Liver (tissue), 9 donors: ENCODE results near the gene HIVEP2. TPM values are rescaled to one million over a fixed set of nuclear protein-coding genes. Genes with fewer than 3 reads are reported as not detected.

Experiments used
- DNase-seq: peaks from one replicate; pipeline ENCODE4 v3.0.0-alpha.2; 2017; ENCODE audit warnings: low spot score
- H3K27ac ChIP-seq, 2 donors: one replicate each; pipeline ENCODE4 v1.7.0; 2013; ENCODE audit warnings: inconsistent platforms in 2 of 2, low read length in 2 of 2, control low read depth in 1 of 2, low read depth in 1 of 2, mild to moderate bottlenecking in 1 of 2
- H3K27me3 ChIP-seq, 4 donors: one replicate each; pipeline versions ENCODE4 v1.6.1 to v1.7.0; 2013; ENCODE audit warnings: low read length in 3 of 4, inconsistent platforms in 1 of 4, mild to moderate bottlenecking in 1 of 4, moderate library complexity in 1 of 4; ENCODE audit not compliant: control insufficient read depth in 4 of 4, insufficient read depth in 4 of 4
- H3K36me3 ChIP-seq, 4 donors: one replicate each; pipeline versions ENCODE4 v1.6.1 to v1.7.0; 2013; ENCODE audit warnings: low read length in 3 of 4, mild to moderate bottlenecking in 3 of 4, low read depth in 1 of 4, moderate library complexity in 1 of 4; ENCODE audit not compliant: control insufficient read depth in 4 of 4, insufficient read depth in 3 of 4
- H3K4me1 ChIP-seq, 4 donors: one replicate each; pipeline versions ENCODE4 v1.6.1 to v1.7.0; 2013; ENCODE audit warnings: low read length in 3 of 4, mild to moderate bottlenecking in 3 of 4, moderate library complexity in 1 of 4; ENCODE audit not compliant: control insufficient read depth in 4 of 4, insufficient read depth in 4 of 4
- H3K4me3 ChIP-seq, 3 donors: one replicate each; pipeline versions ENCODE4 v1.6.1 to v1.7.0; 2013; ENCODE audit warnings: low read length in 3 of 3, control low read depth in 1 of 3, low read depth in 1 of 3, mild to moderate bottlenecking in 1 of 3
- H3K9ac ChIP-seq, 2 donors: one replicate each; pipeline ENCODE4 v1.7.0; 2013; ENCODE audit warnings: low read length in 2 of 2, mild to moderate bottlenecking in 2 of 2, moderate library complexity in 2 of 2, control low read depth in 1 of 2, low read depth in 1 of 2
- H3K9me3 ChIP-seq, 4 donors: one replicate each; pipeline versions ENCODE4 v1.6.1 to v1.7.0; 2013; ENCODE audit warnings: low read length in 3 of 4; ENCODE audit not compliant: control insufficient read depth in 4 of 4
- EGR1 ChIP-seq, 2 donors: IDR thresholded peaks; 2 replicates each; pipeline ENCODE4 v1.6.1; 2016 to 2018; ENCODE audit warnings: antibody characterized with exemption in 2 of 2, low read depth in 2 of 2
- FOXA1 ChIP-seq: IDR thresholded peaks from 2 replicates; pipeline ENCODE4 v1.6.1; 2016; ENCODE audit warnings: antibody characterized with exemption
- FOXA2 ChIP-seq: IDR thresholded peaks from 2 replicates; pipeline ENCODE4 v1.6.1; 2016; ENCODE audit warnings: antibody characterized with exemption
- GABPA ChIP-seq, 2 donors: IDR thresholded peaks in 1 of 2; conservative IDR thresholded peaks in 1 of 2; 2 replicates each; pipeline ENCODE4 v1.6.1; 2016; ENCODE audit warnings: antibody characterized with exemption in 2 of 2, mild to moderate bottlenecking in 1 of 2, moderate library complexity in 1 of 2
- HNF4A ChIP-seq, 2 donors: conservative IDR thresholded peaks; 2 replicates each; pipeline ENCODE4 v1.6.1; 2016; ENCODE audit warnings: antibody characterized with exemption in 2 of 2, mild to moderate bottlenecking in 2 of 2
- HNF4G ChIP-seq: IDR thresholded peaks from 2 replicates; pipeline ENCODE4 v1.6.1; 2016; ENCODE audit warnings: antibody characterized with exemption
- JUND ChIP-seq, 2 donors: IDR thresholded peaks; 2 replicates each; pipeline ENCODE4 v1.6.1; 2016; ENCODE audit warnings: antibody characterized with exemption in 2 of 2
- RAD21 ChIP-seq, 2 donors: IDR thresholded peaks; 2 replicates each; pipeline ENCODE4 v1.6.1; 2016; ENCODE audit warnings: antibody characterized with exemption in 2 of 2, mild to moderate bottlenecking in 2 of 2
- RXRA ChIP-seq, 2 donors: IDR thresholded peaks; 2 replicates each; pipeline ENCODE4 v1.6.1; 2017 to 2018; ENCODE audit warnings: antibody characterized with exemption in 2 of 2, mild to moderate bottlenecking in 1 of 2
- SP1 ChIP-seq: IDR thresholded peaks from 2 replicates; pipeline ENCODE4 v1.6.1; 2018; ENCODE audit warnings: antibody characterized with exemption, mild to moderate bottlenecking
- TAF1 ChIP-seq: conservative IDR thresholded peaks from 2 replicates; pipeline ENCODE4 v1.6.1; 2016; ENCODE audit warnings: antibody characterized with exemption, mild to moderate bottlenecking
- YY1 ChIP-seq: IDR thresholded peaks from 2 replicates; pipeline ENCODE4 v1.6.1; 2016; ENCODE audit warnings: antibody characterized with exemption, mild to moderate bottlenecking
- WGBS: extraction: QIAGEN DNeasy Blood & Tissue Kit; methylation state at CpG from one replicate; pipeline ENCODE4 v1.1.7; 2013; 5-methylcytosine and 5-hydroxymethylcytosine counted together
- polyA plus RNA-seq, 2 donors: library from polyadenylated mRNA; stranded (reverse) in 1 of 2; unstranded in 1 of 2; fragments of 200-250 nt in 1 of 2; fragments of >200 nt in 1 of 2; fragmentation: Nextera tagmentation in 1 of 2; extraction: Ambion mirVana in 1 of 2; gene quantifications; one replicate each; pipeline versions ENCODE4 v1.2.1 to v1.2.3, GENCODE V29; 2013 to 2015
- total RNA-seq, 2 donors: library from RNA; depleted of rRNA; stranded (reverse); fragments of >200 nt; gene quantifications; one replicate each; pipeline ENCODE4 v1.2.3, GENCODE V29; 2014
- TF ChIP-seq, protein P1 (sequence below): IDR thresholded peaks from 2 replicates; pipeline ENCODE4 v1.6.1; 2016; ENCODE audit warnings: antibody characterized with exemption
- TF ChIP-seq, protein P2 (sequence below): fragments of 150-350 bp; IDR thresholded peaks from 2 replicates; pipeline ENCODE4 v1.5.1; 2017; ENCODE audit warnings: improper control_type of control experiment, low read depth, low read length; ENCODE audit not compliant: missing input control
- TF ChIP-seq, protein P3 (sequence below): IDR thresholded peaks from 2 replicates; pipeline ENCODE4 v1.6.1; 2016; ENCODE audit warnings: antibody characterized with exemption
- donor health status: healthy.
- donor health status: healthy.
- donor health status: healthy.
- donor health status: healthy.
- donor health status: healthy.

The HIVEP2 gene
- total and polyA plus RNA-seq, 4 donors: 0.82 to 6.6 (median 1.3) TPM

GRCh38 chr6:142932889-142933288 lies 12.1 kb downstream of the HIVEP2 start:
- Histone ChIP-seq H3K4me1 (peaks cover 7 to 22% (median 15%) of the 10 kb centered on the region in 4 donors), H3K36me3 (no peaks in the 10 kb centered on the region), H3K9me3 (no peaks in the 10 kb centered on the region), H3K27me3 (no peaks in the 10 kb centered on the region), H3K4me3 (no peak overlapping the region), H3K27ac (no peak overlapping the region), H3K9ac (no peak overlapping the region)
- no peak for TF ChIP-seq EGR1 (IDR thresholded peaks at IDR 0.05; ENCODE audit: low read depth in 2 of 2)
- no peak for TF ChIP-seq TAF1
- no peak for TF ChIP-seq HNF4A (conservative IDR thresholded peaks at IDR 0.05)
- TF ChIP-seq, protein P1, sequence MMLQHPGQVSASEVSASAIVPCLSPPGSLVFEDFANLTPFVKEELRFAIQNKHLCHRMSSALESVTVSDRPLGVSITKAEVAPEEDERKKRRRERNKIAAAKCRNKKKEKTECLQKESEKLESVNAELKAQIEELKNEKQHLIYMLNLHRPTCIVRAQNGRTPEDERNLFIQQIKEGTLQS: no peak
- no peak for TF ChIP-seq YY1
- TF ChIP-seq, protein P2, sequence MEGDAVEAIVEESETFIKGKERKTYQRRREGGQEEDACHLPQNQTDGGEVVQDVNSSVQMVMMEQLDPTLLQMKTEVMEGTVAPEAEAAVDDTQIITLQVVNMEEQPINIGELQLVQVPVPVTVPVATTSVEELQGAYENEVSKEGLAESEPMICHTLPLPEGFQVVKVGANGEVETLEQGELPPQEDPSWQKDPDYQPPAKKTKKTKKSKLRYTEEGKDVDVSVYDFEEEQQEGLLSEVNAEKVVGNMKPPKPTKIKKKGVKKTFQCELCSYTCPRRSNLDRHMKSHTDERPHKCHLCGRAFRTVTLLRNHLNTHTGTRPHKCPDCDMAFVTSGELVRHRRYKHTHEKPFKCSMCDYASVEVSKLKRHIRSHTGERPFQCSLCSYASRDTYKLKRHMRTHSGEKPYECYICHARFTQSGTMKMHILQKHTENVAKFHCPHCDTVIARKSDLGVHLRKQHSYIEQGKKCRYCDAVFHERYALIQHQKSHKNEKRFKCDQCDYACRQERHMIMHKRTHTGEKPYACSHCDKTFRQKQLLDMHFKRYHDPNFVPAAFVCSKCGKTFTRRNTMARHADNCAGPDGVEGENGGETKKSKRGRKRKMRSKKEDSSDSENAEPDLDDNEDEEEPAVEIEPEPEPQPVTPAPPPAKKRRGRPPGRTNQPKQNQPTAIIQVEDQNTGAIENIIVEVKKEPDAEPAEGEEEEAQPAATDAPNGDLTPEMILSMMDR: no peak
- TF ChIP-seq FOXA2: no peak
- no peak for TF ChIP-seq FOXA1
- TF ChIP-seq RXRA (IDR thresholded peaks at IDR 0.05): no peak
- no peak for TF ChIP-seq SP1
- no peak for DNase-seq
- 77% methylated on average over 2 of the region's 2 CpGs for WGBS

DNA sequence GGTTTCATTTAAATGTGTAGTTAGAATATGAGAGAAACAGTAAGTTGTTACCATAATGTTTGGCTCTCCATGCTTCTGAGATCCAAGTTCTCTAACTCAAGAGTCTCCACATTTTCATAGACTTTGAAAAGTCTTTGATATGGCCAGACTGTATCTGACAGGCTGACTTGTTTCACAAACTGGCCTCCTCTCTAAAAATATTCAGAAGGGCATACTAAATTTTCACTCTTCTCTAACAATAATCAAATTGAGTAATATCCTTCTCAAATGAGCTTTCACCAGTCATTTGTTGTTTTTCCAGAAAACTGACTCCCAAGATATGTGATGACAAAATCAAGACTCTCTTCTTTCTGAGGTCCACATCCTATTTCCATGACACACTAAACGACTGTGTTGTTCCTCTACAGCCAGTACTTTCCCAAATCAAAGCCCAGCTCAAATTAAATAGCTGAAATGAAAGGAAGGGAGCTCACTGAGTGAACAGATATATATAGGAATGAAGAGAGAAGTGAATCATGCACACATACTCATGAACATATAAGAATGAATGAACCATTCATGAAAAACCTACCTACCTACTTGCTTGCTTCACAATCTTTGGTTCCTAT lies 15.1 kb downstream of the HIVEP2 start:
- Histone ChIP-seq H3K4me1 (peaks cover 5 to 23% (median 17%) of the 10 kb centered on the region in 4 donors), H3K9me3 (no peaks in the 10 kb centered on the region), H3K27me3 (no peaks in the 10 kb centered on the region), H3K9ac (no peak overlapping the region), H3K36me3 (no peaks in the 10 kb centered on the region), H3K4me3 (no peak overlapping the region), H3K27ac (no peak overlapping the region)
- WGBS: 83% methylated on average over 1 of the region's 1 CpG
- TF ChIP-seq RXRA (IDR thresholded peaks at IDR 0.05) (no peak), TAF1 (no peak), YY1 (no peak), RAD21 (IDR thresholded peaks at IDR 0.05) (no peak), JUND (IDR thresholded peaks at IDR 0.05) (no peak), FOXA2 (no peak), GABPA (IDR thresholded peaks at IDR 0.05 in 1 of 2, conservative IDR thresholded peaks at IDR 0.05 in 1 of 2) (no peak), HNF4A (conservative IDR thresholded peaks at IDR 0.05) (no peak), HNF4G (no peak), FOXA1 (no peak), SP1 (no peak), EGR1 (IDR thresholded peaks at IDR 0.05; ENCODE audit: low read depth in 2 of 2) (no peak)
- TF ChIP-seq, protein P1: no peak
- TF ChIP-seq, protein P3, sequence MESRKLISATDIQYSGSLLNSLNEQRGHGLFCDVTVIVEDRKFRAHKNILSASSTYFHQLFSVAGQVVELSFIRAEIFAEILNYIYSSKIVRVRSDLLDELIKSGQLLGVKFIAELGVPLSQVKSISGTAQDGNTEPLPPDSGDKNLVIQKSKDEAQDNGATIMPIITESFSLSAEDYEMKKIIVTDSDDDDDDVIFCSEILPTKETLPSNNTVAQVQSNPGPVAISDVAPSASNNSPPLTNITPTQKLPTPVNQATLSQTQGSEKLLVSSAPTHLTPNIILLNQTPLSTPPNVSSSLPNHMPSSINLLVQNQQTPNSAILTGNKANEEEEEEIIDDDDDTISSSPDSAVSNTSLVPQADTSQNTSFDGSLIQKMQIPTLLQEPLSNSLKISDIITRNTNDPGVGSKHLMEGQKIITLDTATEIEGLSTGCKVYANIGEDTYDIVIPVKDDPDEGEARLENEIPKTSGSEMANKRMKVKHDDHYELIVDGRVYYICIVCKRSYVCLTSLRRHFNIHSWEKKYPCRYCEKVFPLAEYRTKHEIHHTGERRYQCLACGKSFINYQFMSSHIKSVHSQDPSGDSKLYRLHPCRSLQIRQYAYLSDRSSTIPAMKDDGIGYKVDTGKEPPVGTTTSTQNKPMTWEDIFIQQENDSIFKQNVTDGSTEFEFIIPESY: no peak
- no peak for DNase-seq
